ENCODE data around the gene RYR3. TPM values are rescaled to one million over a fixed set of nuclear protein-coding genes. Genes with fewer than 3 reads are reported as not detected.

The RYR3 gene
- total RNA-seq, 4 donors from 2014 or later, result 0.38 to 1.8 (median 1.2) TPM

- DNase-seq (ENCODE audit: low spot score in 2 of 2), result no peak
- H3K4me3 ChIP-seq (ENCODE audit: low read depth, poor library complexity, severe bottlenecking), result no peak overlapping the region
- intact Hi-C loops (cut with DNase I; ENCODE audit: low total_unique reads), result no loop called here
- TF ChIP-seq CTCF (IDR thresholded peaks at IDR 0.05), result no peak
- no peak for TF ChIP-seq POLR2A (IDR thresholded peaks at IDR 0.05)
These were observed 14.7 kb upstream of the RYR3 start for GRCh38 chr15:33296050-33296449.

GRCh38 chr15:33296856-33297255, 13.9 kb upstream of the RYR3 start:
- intact Hi-C loops (cut with DNase I; ENCODE audit: low total_unique reads), result no loop called here
- TF ChIP-seq POLR2A (IDR thresholded peaks at IDR 0.05), result no peak
- TF ChIP-seq CTCF (IDR thresholded peaks at IDR 0.05), result no peak
- H3K4me3 ChIP-seq (ENCODE audit: low read depth, poor library complexity, severe bottlenecking), result no peak overlapping the region
- WGBS, 2 donors, result 49 to 53% methylated on average over 2 of the region's 2 CpGs
- no peak for DNase-seq (ENCODE audit: low spot score in 2 of 2)

DNA sequence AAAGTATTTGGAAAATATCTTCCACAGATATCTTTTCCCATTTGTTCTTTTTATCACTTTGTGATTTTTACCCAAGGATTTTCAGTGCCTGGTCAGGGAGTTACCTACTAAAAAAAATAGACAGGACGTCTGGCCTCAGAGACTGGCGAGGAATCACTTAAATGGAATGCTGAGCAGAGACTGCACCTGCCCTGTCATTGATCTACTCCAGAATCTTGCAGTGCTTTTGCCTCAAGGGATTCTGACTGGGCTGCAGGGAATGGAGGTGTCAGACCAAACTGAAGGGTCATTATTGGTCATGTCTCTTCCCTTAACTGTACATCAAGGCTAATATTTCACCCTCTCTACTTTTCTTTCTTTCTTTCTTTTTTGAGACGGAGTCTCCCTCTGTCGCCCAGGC, 12.1 kb upstream of the RYR3 start:
- TF ChIP-seq POLR2A (IDR thresholded peaks at IDR 0.05) (no peak), CTCF (IDR thresholded peaks at IDR 0.05) (no peak)
- no peak overlapping the region for H3K4me3 ChIP-seq (ENCODE audit: low read depth, poor library complexity, severe bottlenecking)
- DNase-seq (ENCODE audit: low spot score in 2 of 2), result no peak
- WGBS, 2 donors, result 80 to 81% methylated on average over 4 of the region's 4 CpGs
- intact Hi-C loops (cut with DNase I; ENCODE audit: low total_unique reads), result no loop called here

DNA sequence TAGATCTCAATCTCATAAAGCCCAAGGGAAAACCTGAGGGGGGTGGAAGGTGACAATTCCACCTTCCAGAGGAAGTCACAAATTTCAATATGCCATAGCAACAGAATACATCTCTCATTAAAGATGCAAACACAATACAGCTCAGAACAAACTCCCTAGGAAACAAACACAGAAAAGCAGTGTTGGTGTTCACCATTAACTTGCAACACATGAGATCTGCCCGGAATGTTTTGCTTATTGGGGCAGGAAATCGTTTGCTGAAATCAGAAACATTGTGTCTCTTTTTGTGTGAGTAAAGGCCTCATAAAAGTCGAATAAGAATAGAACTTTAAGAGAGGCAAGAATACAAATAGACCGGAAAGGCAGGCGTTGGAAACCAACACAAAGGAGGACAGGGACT, 5.8 kb upstream of the RYR3 start:
- DNase-seq (ENCODE audit: low spot score in 2 of 2), result no peak
- TF ChIP-seq POLR2A (IDR thresholded peaks at IDR 0.05) (no peak), CTCF (IDR thresholded peaks at IDR 0.05) (no peak)
- 56 to 60% methylated on average over 5 of the region's 5 CpGs for WGBS, 2 donors
- intact Hi-C loops (cut with DNase I; ENCODE audit: low total_unique reads), result no loop called here
- H3K4me3 ChIP-seq (ENCODE audit: low read depth, poor library complexity, severe bottlenecking), result no peak overlapping the region

GRCh38 chr15:33309602-33310276, 1.0 kb upstream of the RYR3 start:
- intact Hi-C loops (cut with DNase I; ENCODE audit: low total_unique reads), result no loop called here
- H3K4me3 ChIP-seq (ENCODE audit: low read depth, poor library complexity, severe bottlenecking), result no peak overlapping the region
- 45 to 56% methylated on average over 7 of the region's 7 CpGs for WGBS, 2 donors

More at GRCh38 chr15:33309602-33310276, 1.0 kb upstream of the RYR3 start:
- TF ChIP-seq CTCF (IDR thresholded peaks at IDR 0.05) (no peak), POLR2A (IDR thresholded peaks at IDR 0.05) (no peak)
- DNase-seq (ENCODE audit: low spot score in 2 of 2), result no peak

Measured in lower leg skin (tissue), 4 donors.